Stimulated activated CD8-positive, alpha-beta memory T cell treated with anti-CD3 and anti-CD28 coated beads, Interleukin-7, amount 100 ng/mL, for 4 hours (primary cell): ENCODE measurements around the gene IL17B.
A peak's percentile ranks its signal among the peaks of the same experiment; 100 is the strongest.

ENCODE experiments used
- DNase-seq, 2 donors: peaks; one replicate each; pipeline ENCODE4 v3.0.0-alpha.2; 2020; ENCODE audit warnings: low read depth in 2 of 2

The IL17B gene

DNA sequence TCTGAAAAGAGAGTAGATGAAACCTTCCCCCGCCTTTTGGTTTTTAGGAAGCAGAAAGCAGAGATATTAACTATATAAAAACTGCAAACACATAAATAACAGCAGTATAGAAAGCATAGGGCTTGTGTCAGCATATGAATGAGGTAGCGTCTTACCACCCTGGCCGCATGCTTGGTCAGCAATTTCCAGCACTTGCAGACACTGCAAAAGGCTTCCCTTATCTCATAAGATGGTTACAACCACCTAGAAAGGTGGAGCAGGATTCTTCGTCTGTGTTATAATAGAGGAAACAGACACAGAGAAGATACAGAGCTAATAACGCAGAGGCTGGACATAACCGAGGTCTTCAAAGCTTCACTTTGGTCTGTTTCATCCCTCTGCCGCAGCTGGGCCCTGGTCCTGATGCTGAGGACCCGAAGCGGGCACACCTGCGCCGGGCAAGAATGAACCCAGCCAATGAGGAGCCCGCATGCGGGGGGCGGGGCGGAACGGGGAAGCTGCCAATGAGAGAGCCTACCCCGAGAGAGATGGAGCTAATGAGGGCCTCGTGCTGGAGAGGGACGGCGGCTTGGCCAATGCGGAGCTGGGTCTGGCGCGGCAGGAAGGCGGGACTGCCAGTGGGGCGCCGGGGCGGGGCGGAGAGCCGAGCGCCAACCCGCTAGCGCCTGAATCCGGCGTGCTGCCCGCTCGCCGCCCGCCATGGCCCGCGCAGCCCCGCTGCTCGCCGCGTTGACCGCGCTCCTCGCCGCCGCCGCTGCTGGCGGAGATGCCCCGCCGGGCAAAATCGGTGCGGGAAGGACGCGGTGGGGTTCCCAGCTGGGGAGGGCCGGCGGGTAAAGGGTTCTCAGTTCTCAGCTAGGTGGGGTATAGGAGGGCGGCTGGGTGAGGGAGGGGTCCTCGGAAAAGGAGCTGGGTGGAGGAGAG lies 21.5 kb downstream of the IL17B start, which contains the start of gene PCYOX1L:
Gene PCYOX1L, plus strand, starts transcription at position 677 of the 924 bp plus-strand sequence. Its CDS starts 23 bp downstream, at position 700.
- DNase-seq, result peak; percentile 92 to 96

DNA sequence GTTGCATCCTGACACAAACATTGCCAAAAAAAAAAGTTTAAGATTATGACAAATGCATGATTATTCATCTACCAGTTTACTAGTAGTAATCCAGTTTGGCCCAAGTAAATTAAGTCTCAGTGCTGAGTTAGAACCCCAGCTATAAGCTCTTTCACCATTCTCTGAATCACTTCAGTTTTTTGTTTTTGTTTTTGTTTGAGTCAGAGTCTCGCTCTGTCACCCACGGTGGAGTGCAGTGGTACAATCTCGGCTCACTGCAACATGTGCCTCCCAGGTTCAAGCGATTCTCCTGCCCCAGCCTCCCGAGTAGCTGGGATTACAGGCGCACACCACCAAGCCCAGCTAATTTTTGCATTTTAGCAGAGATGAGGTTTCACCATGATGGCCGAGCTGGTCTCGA lies 22.7 kb downstream of the IL17B start:
- DNase-seq, result no peak

DNA sequence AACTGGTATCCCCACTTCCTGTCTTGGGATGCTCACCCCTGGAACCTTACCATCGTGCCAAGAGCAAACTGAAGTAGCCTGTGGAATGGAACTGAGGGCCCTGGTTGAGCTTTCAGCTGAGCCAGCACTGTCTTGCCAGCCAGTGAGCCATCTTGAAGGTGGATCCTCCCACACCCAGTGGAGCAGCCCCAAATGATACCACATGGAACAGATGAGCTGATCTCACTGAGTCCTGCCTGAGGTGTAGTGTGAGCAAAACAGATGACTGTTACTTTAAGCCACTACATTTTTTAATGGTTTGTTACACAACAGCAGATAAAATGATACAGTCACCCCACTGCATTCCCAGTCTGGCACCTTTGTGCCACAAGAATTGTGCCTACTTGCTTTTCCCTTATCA lies 23.4 kb downstream of the IL17B start:
- DNase-seq, result no peak

DNA sequence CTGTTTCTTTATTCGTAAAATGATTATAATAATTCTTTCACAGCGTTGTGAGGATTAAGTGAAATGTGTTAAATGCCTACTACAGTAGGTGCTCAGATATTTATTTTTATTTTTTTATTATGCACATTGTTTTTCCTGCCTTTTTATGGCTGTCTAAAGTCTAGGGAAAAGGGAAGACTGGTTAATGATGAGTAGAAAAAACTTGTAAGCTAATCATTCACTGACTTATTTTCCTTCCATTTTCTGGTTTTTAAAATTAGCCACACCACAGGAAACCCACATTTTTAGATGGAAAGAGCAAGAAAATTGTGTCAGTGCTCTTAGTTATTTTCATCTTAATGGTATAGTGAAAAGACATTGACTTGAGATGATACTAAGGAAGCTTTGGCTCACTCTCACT lies 25.2 kb downstream of the IL17B start:
- no peak for DNase-seq

DNA sequence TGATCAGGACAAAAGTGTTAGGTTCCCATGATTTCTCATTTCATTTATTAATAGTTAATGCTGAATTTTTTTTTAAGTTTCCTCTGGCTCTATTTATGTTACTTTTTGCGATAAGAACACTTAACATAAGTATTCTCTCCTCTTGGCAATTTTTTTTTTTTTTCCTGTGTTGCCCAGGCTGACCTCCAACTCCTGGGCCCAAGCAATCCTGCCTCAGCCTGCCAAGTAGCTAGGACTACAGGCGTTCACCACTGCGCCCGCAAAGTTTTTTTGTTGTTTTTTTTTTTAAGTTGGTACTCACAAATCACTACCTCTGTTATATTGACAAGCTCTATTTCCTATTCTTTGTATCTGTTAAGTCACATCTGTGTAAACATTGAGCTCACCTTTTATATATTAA lies 26.9 kb downstream of the IL17B start:
- no peak for DNase-seq

DNA sequence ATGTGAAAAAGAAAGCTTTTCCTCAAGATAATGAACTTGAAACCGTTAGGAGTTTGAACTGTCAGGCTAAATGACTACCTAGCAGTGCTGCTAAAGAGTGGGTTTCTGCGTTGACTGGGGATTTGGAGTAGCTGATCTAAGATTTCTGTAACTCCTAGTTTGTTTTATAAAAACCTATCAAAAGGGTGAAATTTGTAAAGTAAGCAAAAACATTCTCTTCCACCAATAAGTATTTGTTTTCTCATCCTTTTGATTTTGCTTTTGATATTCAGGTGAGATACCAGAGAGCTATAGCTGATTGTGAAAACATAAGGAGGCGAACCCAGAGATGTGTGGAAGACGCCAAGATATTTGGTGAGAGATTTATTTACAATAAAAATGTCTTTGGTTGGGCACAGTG lies 29.7 kb downstream of the IL17B start:
- DNase-seq, result no peak

DNA sequence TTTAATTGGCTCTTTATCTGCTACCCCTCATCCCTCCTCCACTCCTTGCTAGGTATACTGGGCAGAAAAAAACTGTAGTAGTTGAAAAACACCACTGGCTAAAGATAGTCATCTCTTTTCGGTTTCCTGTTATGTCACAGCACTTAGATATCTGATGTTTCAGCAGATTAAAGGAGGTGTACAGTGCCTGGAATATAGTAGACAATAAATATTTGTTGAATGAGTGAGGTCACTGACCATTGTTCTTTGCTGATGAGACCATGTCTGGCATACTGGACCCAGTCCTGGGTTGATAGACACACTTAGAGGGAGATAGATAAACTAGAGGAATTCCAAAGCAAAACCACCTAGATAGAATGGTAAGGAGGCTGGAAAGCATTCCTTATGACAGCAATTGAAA lies 30.6 kb downstream of the IL17B start:
- no peak for DNase-seq

DNA sequence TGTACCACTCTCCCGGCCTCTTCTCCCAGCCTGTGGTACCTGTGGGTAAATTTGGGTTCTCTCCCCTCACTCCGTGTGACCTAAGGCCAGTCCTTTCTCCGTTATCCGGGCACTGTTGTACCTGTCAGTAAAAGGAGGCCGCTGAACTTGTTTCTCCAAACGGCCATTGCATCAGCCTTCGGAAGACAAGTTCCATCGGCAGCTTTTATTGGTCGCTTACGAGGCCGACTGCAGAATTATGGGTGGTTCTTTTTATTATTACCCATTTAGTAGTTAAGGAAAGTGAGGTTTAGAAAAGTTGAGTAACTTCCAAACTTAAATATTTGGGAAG lies 33.2 kb downstream of the IL17B start:
- DNase-seq, result no peak

DNA sequence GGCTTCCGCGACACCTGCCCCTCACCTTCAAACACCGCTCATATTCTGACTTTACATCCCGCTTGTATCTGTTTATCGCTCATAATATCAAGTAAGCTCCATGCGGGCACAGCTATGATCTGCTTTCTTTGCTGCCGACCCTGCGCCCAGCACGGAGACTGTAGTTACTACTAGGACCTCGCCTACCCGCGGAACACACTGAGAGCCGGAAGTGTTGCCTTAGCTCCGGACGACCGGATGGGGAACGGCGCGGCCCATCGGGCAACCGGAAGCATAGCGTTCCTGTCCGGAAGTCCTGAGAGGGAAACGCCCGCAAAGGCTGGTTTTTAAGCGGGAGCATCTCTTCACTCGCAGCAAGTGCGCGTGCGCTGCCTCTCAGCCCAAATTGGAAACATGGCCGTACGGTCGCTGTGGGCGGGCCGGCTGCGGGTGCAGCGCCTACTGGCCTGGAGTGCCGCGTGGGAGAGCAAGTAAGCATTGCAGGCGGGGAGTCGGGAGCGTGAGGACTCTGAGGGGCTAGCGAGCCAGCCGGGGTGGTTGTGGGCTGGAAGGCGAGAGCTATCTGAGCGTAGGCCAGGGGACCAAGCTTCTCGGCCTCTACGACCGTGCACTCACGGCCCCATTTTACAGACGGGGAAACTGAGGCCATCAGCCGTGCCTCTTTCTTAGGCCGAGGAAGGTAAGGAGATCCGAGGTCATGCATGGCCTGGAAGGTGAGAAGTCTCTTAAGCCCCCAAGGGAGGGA lies 33.8 kb downstream of the IL17B start, which contains the start of gene GRPEL2:
Gene GRPEL2, plus strand, starts transcription at position 353 of the 745 bp plus-strand sequence. Its CDS starts 41 bp downstream, at position 394.
- peak; percentile 84 to 89 for DNase-seq

DNA sequence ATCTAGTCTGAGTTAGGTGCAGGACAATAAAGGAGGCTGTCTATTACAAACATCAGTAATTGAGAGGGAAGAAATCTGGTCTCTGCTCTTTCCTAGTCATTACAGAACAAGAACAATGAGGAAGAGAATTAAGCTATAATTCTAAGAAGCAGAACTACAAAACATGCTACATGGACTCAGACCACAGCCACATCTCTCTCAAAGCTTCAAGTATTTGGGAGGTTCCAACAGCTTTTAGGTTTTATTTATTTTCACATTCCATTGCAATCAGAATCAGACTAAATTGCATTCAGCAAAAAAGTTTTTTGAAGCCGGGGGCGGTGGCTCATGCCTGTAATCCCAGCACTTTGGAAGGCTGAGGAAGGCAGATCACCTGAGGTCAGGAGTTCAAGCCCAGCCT lies 34.9 kb downstream of the IL17B start:
- DNase-seq, result no peak

DNA sequence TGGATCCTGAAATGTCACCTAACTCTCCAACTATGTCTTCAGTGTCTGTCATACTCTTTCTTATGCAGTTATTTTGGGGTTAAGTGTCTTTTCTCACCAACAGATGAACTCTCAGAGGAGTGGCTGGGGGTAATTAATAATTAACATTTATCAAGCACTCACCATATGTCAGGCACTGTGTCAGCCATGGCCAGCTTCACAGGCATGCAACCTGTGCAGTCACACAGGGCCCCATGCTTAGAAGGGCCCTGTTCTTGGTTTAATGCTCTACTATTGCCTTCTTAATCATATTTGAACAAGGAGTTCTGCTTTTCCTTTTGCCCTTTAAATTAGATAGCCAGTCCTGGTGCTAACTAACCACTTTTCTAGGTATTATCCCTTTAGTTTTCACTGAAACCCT lies 37.2 kb downstream of the IL17B start:
- no peak for DNase-seq

DNA sequence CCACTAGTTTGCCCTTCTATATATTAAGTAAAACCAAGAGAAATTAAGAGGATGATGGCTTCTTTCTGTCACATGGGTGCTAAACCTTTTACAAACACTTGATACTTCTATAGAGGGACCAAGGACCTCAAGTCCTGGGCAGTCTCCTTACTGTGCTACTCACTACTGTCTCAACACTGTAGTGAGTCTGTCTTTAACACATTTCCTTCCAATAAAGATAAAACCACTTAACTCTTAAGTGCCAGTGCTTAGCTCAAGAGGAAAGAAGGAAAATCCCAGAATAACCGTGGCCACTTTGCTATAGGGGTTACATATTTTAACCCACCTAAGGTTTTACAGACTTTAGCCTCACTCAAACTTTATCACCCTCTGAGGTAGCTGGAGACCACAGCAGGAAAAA lies 38.2 kb downstream of the IL17B start:
- no peak for DNase-seq

DNA sequence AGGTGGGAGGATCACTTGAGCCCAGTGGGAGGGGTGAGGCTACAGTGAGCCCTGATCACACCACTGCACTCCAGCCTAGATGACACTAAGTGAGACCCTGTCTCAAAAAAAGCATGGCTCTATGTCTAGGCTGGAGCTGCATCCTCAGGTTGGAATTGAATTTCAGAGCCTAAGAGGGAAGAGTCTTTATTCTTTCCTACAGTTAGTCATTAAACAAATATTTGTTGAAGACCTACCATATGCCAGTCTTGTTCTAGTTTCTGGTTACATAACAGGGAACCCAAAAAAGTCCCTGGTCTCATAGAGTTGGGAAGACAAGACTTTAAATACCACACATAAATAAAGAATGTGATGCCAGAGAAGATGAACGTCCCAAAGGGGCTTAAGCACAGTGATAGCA lies 40.7 kb downstream of the IL17B start:
- no peak for DNase-seq

DNA sequence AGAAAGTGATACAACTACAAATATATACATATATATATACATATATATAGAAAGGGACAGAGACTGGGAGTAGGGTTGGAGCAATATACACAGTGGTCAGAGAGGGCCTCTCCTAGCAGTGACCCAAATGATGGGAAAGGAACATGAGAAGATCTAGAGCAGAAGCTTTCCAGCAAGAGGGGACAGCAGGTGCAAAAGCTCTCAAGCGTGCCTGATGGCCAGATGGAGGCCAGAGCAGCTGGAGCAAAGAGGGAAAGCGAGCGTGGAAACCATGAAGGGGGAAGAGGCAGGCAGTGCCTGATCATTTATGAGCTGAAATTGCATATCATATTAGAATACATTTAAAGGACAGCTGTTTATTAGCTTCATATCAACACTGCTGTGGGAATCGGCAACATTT lies 41.4 kb downstream of the IL17B start:
- no peak for DNase-seq

DNA sequence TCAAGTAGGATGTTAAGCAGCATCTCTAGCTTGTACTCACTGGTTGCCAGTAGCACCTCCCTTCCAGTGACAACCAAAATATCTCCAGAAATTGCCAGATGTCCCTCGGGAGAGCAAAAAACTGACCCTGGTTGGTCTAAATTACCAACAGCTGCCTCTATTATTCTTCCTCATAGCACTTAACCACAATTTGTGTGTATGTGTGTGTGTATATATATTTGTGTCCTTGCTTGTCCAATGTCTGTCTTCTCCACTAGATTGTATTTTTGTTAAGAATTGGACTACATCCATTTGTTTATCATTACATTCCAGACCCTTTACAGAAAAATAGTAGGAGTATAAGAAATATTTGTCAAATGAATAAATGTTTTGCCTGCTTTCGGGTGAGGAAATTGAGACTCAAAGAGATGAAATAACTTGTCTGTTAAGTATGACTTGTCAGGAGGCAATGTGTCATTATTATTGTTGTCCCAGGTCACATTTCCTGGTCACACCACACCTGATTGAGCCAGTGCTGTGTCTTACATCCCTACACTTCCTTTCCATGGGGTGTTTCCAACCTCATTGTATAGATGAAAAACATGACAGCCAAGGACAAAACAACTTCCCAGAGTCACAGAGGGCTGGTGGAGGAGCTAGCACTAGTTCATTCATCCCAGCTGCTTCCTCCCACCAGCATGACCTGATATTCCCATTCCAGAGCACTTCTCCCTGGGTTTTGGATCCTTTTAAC lies 45.2 kb downstream of the IL17B start:
- DNase-seq, result no peak

DNA sequence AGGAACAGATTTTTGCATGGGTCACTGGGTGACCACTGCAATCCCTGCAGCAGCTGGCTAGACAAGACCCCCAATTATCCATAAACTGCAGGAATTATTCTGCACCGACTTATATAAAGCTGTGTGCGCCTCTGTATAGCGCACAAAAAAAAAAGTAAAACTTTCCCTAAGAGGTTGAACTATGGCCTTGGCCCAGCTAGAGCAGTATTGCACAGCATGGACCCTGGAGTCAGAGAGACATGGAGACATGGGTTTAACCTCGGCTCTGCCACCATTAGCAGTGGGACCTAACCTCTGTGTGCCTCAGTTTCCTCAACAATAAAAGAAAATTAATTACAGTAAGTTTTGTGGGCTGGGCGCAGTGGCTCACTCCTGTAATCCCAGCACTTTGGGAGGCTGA lies 50.9 kb downstream of the IL17B start:
- no peak for DNase-seq

DNA sequence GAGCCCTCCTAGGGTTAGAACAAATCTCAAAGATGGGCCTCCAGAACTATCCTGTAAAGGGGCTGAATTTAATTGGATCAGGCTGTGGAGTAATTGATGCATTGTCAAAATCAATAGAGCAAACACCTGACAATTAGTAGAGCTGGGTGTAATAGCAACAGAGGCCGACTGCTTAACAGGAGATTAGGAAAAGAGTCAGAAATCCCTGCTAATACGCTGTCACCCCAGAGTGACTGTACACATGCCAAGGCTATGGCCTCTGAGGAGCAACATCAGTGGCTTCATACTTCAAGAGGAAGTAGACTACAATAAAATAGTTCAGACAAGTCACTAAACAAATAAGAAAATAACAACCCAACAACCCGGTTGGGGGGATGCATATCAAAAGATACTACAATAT lies 52.5 kb downstream of the IL17B start:
- DNase-seq, result no peak

DNA sequence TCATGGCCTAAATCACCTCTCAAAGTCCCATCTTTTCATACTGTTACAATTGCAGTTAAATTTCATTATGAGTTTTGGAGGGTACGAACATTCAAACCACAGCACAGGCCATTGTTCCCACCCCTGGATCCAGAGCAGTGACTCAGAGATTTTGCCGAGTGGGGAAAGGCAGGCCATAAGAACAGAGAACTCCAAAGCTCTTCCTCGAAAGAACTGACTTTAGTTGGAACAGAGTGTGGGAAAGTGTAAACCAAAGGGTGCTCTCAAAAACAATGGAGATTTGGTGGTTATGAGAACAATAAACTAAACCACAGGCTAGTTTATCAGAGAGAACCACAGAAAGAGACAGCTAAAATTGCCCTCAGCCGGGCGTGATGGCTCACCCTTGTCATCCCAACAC lies 53.2 kb downstream of the IL17B start:
- no peak for DNase-seq

DNA sequence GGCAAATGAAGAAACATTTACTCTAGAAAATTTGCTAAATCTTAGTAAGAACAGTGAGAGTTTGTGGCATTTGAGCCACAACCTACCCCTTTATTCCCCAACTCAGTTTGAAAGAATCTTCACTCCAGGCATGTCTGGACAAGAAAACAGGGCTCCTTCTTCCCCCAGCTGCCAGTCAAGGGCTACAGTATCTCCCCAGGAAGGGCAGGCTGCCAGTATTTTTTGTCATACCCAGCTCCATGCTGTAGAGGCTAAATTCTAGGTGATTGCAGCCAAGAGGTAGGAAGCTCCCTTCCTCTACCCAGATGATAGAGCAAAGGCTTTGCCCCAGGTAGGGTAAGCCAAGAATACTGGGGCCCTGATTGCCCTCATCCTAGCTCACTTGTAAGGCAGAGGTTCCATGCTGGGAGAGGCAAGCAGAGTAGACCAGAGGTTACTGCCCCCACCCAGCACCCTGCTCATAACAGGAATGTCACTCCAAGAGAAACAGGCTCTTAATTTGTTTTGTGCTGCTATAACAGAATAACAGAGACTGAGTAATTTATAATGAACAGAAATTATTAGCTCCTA lies 53.8 kb downstream of the IL17B start:
- DNase-seq, result no peak

DNA sequence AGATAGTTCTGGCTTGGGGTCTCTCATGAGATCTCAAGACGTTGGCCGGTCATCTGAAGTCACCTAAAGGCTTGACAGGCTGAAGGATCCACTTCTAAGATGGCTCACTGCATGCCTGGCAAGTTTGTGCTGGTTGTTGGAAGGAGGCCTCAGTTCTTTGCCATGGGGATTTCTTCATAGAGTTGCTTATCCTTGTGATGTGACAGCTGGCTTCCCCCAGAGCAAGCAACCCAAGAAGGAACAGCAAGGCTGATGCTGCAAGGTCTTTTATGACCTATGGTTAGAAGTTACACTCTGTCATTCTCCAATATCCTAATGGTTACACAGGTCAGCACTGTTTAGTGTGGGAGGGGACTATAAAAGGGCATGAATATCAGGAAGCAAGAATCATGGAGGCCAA lies 54.5 kb downstream of the IL17B start:
- DNase-seq, result no peak
